Skin epidermis (tissue), 12 donors: ENCODE results near the gene C14orf93.
"Not testable (repeated sequence)": the region's sequence is repeated elsewhere in the genome, so short reads cannot be mapped to it uniquely, and the experiment has no call there.

Experiments
- H3K27ac ChIP-seq, 21 experiments: fragments of 200-600 bp; sonication (generic) in 11 of 21; one replicate each; pipeline ENCODE4 v1.5.0; 2020; ENCODE audit warnings: mild to moderate bottlenecking in 3 of 21, inconsistent platforms in 2 of 21, moderate library complexity in 2 of 21
- H3K4me3 ChIP-seq, 7 experiments: fragments of 200-600 bp; sonication (generic) in 2 of 7; one replicate each; pipeline ENCODE4 v1.5.0; 2020; ENCODE audit warnings: inconsistent platforms in 2 of 7, mild to moderate bottlenecking in 2 of 7, moderate library complexity in 1 of 7

C14orf93 gene

DNA sequence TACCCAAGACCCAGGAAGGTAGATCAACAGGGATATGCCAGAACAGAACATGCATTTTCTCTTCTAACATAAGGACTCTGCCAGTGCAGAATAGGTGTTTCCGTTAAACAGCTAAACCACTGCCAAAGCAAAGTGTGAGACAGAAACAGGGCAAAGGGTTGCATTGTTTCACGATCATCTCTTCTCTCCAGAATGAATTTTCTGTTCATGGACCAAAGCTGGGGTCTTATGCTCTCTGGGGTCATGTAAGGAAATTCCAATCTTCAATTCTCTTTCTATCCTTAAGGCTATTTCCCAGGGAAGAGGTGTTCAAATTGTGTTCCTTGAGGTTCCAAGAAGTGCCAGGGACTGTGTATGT, 13.8 kb upstream of the C14orf93 start:
- Histone ChIP-seq H3K4me3 (no peak overlapping the region), H3K27ac (no peak overlapping the region)

DNA sequence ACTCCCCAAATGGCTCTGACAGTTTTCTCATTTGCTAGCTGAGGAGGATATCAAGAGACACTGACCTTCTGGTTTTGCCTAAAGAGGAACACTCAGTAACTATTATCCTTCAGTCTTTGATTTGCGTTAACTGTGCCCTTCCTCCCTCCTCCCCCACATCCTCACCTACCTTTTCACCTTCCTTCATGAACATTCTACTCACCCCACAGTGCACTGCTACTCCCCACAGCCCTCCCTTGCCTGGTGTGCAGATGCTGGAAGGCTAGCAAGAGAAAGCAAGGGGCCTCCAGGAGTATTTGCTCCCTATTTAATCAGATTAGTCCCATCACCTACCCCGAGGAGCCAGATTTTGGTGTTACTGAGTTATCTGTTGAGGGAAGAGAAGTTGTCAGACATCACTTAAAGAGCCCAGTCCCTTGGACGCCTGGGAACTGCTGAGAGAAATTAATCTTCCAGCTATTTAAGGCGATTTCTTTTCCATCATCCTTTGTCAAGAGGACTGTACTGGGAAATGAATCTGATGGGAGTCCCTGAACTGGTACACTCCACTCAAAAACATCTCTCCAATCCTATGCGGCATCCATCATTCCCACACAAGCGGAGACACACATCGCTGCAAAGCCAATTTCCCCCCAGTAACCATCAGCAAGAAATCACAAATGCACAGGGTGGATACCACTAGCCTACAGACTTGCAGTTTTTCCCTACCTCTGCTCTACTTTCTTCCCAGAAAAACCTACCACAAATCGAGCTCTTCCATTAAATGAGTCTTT, 13.3 kb upstream of the C14orf93 start:
- Histone ChIP-seq H3K27ac (no peak overlapping the region), H3K4me3 (no peak overlapping the region)

DNA sequence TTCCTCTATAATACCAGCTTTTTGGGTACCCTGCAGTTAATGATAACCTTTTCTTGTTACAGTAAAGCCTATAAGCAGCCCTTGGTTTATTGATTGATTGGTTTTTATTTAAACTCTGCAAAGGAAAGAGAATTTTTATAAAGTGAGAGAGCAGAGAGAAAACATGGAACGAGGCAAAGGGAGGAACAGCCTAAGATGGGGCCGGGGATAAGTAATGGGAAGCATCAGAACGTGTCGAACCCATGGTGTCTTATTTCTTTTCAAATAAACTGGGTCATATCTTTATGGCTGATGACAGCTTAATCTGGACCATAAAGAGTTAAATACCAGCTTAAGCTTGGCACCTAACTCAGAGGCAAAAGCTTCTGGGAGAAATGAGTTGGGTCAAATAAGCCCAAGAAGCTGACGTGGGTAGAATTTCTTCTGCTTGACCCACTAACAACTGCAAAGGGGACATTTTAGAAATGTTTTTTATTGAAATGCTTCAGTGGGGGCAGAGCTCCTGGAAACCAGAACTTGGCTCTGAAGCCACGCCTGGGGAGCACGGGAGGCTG, 12.0 kb upstream of the C14orf93 start:
- no peak overlapping the region for H3K4me3 ChIP-seq
- no peak overlapping the region for H3K27ac ChIP-seq

DNA sequence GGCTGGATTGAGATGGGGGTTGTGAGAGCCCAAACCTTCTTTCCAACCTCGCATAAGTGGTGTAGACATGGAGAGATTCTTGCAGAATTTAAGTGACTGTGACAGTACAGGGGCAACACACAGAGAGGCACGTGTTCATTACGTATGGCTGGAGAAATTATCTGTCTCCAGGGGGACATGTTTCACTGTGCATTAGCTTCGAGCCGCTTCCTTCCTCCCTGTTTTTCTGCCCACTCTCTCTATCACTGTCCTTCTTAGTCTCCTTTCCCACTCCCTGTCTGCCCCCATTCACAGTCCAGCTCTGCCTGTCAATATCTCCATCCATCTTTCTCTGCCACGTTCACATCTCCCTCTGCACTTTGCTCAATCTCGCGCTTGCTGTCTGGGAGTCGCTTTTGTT, 11.5 kb upstream of the C14orf93 start:
- H3K4me3 ChIP-seq: no peak overlapping the region
- no peak overlapping the region for H3K27ac ChIP-seq

DNA sequence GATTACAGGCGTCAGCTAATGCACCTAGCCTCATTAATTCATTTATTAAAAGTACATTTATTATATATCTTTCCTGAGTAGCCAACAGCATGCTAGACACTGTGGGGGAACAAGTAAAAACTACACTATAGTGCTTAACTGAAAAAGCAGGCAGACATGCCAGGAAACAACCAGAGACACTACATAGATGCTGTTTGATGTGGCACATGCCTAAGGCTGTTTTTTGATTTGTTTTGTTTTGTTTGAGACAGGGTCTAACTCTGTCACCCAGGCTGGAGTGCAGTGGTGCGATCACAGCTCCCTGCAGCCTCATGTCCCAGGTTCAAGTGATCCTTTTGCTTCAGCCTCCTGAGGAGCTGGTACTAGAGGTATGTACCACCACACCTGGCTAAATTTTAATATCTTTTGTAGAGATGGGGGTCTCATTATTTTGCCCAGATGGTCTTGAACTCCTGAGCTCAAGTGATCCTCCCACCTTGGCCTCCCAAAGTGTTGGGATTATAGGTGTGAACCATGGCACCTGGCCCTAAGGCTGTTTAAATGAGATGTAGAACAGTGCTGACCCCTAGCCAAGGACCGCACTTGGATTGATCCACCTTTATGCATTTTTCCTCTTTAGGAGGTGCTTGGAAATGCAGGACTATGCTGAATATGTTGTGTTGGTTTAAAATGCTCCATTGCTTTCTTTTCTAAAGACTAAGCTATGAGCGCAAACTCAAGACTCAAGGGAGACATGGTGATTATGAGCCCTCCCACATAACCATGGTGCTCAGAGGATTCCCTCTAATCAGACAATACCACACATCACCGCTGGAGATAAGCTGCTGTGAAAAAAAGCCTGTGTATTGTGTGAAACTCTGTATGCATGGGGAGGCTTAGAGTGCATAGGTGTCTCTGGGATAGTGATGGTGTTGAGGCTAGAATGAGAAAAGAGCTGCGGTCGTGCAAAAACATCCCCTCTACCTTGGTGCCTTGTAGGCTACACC, 10.5 kb upstream of the C14orf93 start:
- Histone ChIP-seq H3K27ac (no peak overlapping the region), H3K4me3 (no peak overlapping the region)

DNA sequence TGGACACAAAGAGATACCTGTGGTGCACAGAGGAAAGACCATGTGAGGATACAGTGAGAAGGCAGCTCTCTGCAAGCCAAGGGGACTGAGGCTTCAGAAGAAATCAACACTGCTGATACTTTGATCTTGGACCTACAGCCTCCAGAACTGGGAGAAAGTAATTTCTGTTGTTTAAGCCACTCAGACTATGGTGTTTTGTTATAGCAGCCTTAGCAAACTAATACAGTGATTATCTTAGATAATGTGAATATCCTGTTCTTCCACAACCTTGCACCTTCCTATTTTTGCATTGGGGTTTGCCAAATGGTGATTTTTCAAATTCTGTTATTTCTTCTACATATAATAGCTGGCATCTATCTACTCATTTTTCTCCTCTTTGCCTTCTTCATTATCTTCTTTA, 8.2 kb upstream of the C14orf93 start:
- Histone ChIP-seq H3K27ac (no peak overlapping the region), H3K4me3 (no peak overlapping the region)

DNA sequence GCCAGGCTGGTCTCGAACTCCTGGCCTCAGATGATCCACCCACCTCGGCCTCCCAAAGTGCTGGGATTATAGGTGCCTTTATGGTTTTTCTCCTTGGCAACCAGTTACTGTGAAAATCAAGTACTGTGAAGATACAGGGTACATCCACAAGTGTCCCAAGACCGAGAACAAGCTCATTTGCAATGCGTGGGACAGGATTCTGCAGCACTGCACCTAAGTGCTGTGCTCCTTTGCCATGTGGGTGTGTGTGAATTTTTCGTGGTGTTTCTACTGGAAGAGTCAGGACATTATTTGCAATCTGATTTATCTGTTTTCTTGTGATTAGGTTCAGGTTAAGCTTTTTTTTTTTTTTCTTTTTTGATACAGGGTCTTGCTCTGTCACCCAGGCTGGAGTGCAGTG, 7.1 kb upstream of the C14orf93 start:
- Histone ChIP-seq H3K27ac (no peak overlapping the region), H3K4me3 (no peak overlapping the region)

DNA sequence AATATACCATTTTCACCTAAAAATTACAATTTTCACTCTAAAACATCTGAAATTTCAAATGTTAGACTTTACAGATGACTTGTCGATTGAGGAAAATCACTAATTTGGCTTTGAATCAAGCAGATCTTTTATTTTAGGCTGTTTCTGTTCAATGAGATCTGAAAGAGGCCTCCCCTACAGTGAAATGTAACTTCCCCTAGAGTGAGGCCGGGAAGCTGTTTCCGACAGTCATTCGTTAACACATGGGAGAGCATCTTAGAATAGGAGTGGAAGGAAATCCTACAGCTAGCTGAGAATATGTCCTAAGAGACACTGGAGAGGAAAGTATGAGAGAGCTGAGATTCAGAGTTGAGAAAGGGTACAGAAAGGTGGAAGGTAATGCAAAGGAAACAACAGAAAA, 5.7 kb upstream of the C14orf93 start:
- no peak overlapping the region for H3K27ac ChIP-seq
- H3K4me3 ChIP-seq: no peak overlapping the region

DNA sequence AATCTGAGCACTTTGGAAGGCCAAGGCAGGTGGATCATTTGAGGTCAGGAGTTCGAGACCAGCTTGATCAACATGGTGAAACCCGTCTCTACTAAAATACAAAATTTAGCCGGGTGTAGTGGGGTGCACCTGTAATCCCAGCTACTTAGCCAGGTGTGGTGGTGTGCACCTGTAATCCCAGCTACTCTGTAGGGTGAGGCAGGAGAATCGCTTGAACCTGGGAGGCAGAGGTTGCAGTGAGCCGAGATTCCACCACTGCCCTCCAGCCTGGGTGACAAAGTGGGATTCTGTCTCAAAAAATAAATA, 3.8 kb upstream of the C14orf93 start:
- H3K4me3 ChIP-seq, H3K27ac ChIP-seq: not testable (repeated sequence)

DNA sequence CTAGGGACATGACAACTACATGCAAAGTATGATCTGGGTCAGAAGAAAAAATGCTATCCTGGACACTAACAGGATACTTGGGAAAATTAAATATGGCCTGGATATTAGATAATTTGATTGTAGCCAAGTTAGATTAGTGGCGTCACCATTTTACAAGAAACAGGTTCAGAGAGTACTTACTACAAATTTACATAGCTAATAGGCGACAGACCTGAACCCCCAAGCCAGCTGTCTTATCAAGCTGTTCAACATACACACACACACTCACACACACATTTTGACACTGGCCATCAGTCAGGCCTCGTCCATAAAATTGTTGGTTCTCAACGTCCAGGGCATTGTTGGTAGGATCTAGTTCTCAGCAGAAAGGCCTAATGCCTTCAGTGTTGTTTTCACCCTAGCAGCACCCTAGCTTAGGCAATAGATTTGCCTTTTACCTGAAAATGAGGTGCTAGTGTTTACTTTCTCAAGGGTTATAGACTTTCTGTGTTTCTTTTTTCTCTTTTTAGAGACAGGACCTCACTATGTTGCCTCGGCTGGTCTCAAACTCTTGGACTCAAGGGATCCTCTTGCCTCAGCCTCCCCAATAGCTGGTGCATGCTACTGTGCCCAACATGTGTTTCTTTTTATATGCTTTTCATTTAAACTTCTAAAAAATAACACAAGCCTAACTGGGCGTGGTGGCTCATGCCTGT, 3.3 kb upstream of the C14orf93 start:
- no peak overlapping the region for H3K4me3 ChIP-seq
- peak overlapping the region in 1 of 21 experiments; percentile 11 for H3K27ac ChIP-seq

DNA sequence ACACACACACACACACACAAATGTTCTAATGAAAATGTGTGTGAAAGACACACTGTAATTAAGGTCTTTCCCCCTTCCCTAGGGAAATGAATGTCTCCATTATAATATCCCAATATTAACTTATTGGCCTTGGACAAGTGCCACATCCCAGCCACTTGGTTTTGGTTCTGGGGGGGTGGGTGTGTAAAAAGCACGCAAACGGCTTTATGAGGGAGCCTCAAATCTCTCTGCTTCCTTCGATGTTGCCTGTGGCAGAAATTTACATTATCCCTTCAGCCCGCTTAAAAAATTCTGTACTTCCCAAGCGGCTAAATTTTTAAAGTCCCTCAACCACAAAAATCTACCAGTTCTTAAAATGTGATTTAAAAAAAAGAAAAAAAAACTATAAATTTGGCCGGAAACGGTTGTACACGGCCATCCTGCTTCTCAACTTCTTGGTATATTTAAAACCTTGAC, 432 bp downstream of the C14orf93 start:
- peak overlapping the region; percentile 37 to 56 (median 47) for H3K4me3 ChIP-seq
- H3K27ac ChIP-seq: peak overlapping the region in 19 of 21 experiments; percentile 39 to 88 (median 77)

DNA sequence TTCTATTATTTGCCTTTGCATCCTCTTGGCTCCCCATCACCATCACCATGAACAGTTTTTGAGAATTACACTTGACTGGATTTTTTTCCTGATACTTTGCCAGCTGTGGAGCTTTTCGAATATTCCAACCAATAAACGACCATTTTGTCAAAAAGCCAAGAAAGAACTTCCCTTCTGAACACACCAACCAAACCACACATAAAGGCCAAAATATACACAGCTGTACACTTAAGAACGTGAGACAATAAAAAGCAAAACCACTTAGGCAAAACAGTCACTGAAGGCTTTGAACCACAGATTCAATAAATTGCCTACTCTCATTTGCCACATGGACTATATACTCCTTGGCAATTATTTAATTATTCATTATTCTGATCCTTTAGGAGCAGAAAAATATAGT, 1.1 kb downstream of the C14orf93 start:
- no peak overlapping the region for H3K4me3 ChIP-seq
- H3K27ac ChIP-seq: peak overlapping the region in 3 of 21 experiments; percentile 39 to 88 (median 75)

DNA sequence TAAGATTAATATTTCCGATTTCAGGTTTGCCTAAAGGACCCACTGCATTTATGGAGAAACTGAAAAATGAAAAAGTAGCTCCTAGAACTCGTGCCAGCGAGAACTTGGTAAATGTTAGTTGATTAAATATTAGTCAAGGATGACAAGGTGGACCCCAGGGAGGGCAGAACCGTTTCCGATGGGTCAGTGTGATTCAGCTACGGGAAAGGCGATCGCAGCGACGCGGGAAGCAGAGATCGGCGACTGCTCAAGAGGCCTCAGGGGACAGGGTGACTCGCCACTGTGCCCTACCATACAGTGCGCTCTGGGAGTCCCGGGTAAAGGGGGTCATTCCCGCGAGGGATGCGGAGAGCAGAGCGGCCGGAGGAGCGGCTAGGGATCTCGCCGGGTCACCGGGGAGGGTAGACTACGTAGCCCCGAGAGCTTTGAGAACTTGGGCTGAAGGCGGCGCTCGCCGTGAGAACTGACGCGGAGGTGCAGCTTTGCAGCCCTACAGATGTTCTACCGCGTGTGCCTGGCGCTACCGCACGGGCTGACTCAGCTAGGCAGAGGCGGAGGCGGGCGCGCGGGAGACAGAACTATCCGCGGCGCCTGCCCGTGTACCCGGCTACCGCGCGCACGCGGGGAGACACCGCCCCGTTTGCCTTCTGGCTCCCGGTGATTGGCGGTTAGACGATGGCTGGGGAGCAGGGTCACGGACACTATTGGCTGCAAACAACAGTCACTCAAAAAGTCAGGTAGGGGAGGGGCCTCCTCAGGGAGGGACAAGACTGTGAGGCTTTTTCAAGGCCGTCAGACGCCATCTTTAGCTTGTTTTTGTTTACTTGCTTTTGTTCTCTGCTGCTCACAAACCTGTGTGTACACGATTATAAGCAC, 3.2 kb downstream of the C14orf93 start:
- H3K27ac ChIP-seq: peak overlapping the region; percentile 13 to 99 (median 95)

DNA sequence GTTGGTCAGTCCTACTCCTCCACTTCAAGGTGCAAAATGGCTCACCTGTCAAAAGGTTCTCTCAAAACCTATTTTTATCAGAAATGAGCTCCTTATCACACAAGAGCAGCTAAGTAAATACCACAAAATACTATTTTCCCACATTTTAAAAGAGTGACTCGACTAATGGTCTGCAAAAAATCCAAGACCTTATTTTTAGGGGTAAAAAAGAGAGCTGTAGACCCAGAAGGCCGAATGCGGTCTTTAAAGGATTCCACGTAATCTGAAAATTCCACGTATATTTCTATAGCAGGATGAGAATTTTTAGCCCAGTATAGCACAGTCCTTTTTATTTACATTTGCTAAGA, 3.8 kb downstream of the C14orf93 start:
- Histone ChIP-seq H3K4me3 (peak overlapping the region; percentile 53 to 86 (median 66)), H3K27ac (peak overlapping the region in 17 of 21 experiments; percentile 74 to 99 (median 95))

More for the DNA sequence above, 3.2 kb downstream of the C14orf93 start:
- peak overlapping the region; percentile 53 to 86 (median 66) for H3K4me3 ChIP-seq

DNA sequence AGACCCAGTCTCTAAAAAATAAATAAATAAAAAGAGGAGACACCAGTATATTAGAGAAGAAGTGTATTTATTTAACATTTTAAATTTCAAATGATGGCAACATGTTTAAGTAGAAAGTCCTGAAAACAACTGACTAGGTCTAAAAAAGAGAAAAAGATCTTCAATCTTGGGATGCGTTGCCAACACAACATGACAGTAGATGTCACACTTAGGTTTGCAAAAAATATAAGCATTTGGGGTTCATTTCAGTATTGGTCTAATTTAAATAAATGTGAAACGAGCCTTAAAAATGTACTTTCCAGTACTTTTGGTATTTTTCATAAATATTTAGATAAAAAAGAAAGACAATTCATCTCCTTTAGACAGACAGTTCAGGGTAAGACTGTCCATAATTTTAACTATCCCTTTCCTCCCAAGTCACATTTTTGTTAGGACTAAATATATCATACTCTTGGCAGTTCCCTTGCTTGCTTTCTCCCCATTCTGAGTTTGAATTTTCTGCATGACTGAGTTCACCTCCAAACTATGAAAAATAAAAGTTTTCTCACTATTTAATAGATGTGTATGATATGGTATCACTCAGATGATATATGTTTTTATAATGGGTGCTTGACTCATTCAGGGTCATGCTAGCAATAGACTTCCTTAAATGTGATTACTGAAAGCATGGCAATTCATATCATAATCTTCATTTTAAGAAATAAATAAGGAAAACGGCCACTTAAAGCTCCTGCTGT, 4.3 kb downstream of the C14orf93 start:
- Histone ChIP-seq H3K27ac (peak overlapping the region in 3 of 21 experiments; percentile 74 to 95 (median 89)), H3K4me3 (peak overlapping the region in 1 of 7 experiments; percentile 84)

DNA sequence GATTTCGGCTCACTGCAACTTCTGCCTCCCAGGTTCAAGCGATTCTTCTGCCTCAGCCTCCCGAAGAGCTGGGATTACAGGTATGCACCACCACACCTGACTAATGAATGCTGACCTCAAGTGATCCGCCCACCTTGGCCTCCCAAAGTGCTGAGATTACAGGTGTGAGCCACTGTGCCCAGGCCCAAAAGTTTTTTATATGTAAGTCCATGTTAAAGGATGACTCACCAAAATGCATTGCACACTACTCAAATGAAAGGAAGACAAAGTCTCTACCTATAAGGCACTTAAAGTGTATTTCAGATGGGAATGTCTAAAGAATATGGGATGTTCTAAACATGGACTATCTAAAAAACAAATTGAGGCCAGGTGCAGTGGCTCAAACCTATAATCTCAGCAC, 5.7 kb downstream of the C14orf93 start:
- not testable (repeated sequence) for H3K4me3 ChIP-seq, H3K27ac ChIP-seq

DNA sequence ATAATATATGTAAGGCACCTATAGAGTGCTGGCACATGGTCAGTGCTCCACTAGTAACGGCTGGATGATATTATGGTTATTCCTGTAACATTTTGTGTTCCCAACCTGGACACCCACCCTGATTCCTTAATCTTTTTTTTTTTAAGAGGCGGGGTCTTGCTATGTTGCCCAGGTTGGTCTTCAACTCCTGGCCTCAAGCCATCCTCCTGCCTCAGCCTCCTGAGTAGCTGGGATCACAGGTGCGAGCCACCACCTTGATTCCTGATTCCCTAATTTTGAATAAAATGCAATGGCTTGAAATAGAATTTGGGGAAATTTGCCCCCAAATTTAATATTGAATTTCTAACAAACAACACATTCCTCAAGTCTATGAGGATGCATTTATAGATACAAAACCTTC, 7.4 kb downstream of the C14orf93 start:
- no peak overlapping the region for H3K4me3 ChIP-seq
- no peak overlapping the region for H3K27ac ChIP-seq

DNA sequence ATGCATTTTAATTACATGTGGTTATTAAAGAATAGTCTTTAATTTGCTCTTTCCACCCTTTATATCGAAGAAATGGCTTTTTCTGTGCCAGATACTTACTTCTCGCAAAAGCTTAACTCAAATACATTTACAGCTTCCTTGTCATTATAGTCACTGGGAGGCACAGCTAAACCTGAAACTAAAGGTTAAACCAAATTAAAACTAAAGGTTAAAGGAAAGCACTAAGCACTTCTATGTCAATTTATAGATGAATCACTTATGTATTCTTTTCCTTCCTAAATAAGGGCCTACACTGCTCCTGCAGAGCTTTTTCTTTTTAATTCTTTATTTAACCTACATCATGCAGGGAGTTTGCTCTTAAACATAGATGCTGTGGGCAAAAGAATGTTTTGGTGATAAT, 9.1 kb downstream of the C14orf93 start:
- H3K4me3 ChIP-seq: no peak overlapping the region
- H3K27ac ChIP-seq: no peak overlapping the region
